ENCODE measurements around the gene SLC15A5.

Gene SLC15A5

GRCh38 chr12:16307856-16308475, 30.5 kb upstream of the SLC15A5 start:
- H3K4me3 ChIP-seq (ENCODE audit: low read depth, low read length): no peak overlapping the region
- no peak for TF ChIP-seq CTCF (IDR thresholded peaks at IDR 0.05; ENCODE audit: borderline replicate concordance, insufficient read depth, low read depth, low read length)

GRCh38 chr12:16303939-16304338, 26.5 kb upstream of the SLC15A5 start:
- H3K4me3 ChIP-seq (ENCODE audit: low read depth, low read length): no peak overlapping the region
- TF ChIP-seq CTCF (IDR thresholded peaks at IDR 0.05; ENCODE audit: borderline replicate concordance, insufficient read depth, low read depth, low read length): no peak

- no peak overlapping the region for H3K4me3 ChIP-seq (ENCODE audit: low read depth, low read length)
- no peak for TF ChIP-seq CTCF (IDR thresholded peaks at IDR 0.05; ENCODE audit: borderline replicate concordance, insufficient read depth, low read depth, low read length)
Observed at GRCh38 chr12:16300736-16301135, 23.3 kb upstream of the SLC15A5 start.

- TF ChIP-seq CTCF (IDR thresholded peaks at IDR 0.05; ENCODE audit: borderline replicate concordance, insufficient read depth, low read depth, low read length): no peak
Observed at GRCh38 chr12:16300122-16300521, 22.6 kb upstream of the SLC15A5 start.

GRCh38 chr12:16299403-16299802, 21.9 kb upstream of the SLC15A5 start:
- no peak overlapping the region for H3K4me3 ChIP-seq (ENCODE audit: low read depth, low read length)
- no peak for TF ChIP-seq CTCF (IDR thresholded peaks at IDR 0.05; ENCODE audit: borderline replicate concordance, insufficient read depth, low read depth, low read length)

More at GRCh38 chr12:16300122-16300521, 22.6 kb upstream of the SLC15A5 start:
- no peak overlapping the region for H3K4me3 ChIP-seq (ENCODE audit: low read depth, low read length)

- H3K4me3 ChIP-seq (ENCODE audit: low read depth, low read length): no peak overlapping the region
- TF ChIP-seq CTCF (IDR thresholded peaks at IDR 0.05; ENCODE audit: borderline replicate concordance, insufficient read depth, low read depth, low read length): no peak
Observed at GRCh38 chr12:16297521-16297920, 20.0 kb upstream of the SLC15A5 start.

- TF ChIP-seq CTCF (IDR thresholded peaks at IDR 0.05; ENCODE audit: borderline replicate concordance, insufficient read depth, low read depth, low read length): no peak
- H3K4me3 ChIP-seq (ENCODE audit: low read depth, low read length): no peak overlapping the region
Observed at GRCh38 chr12:16294376-16294956, 17.0 kb upstream of the SLC15A5 start.
